ENCODE results near the gene RNF135. TPM values are rescaled to one million over a fixed set of nuclear protein-coding genes. Genes with fewer than 3 reads are reported as not detected.

The RNF135 gene
- total RNA-seq, 1 donor: 11.2 TPM

- peaks cover 45% of the 10 kb centered on the region for H3K27me3 ChIP-seq (ENCODE audit: insufficient read depth, low read length)
- TF ChIP-seq CTCF (IDR thresholded peaks at IDR 0.05; ENCODE audit: extremely low read depth, low read depth, low read length): no peak
- H3K4me1 ChIP-seq (ENCODE audit: insufficient read depth, low read length): peaks cover 3% of the 10 kb centered on the region
- no peak overlapping the region for H3K27ac ChIP-seq (ENCODE audit: low read depth, low read length)
- H3K36me3 ChIP-seq (ENCODE audit: insufficient read depth, low read length): no peaks in the 10 kb centered on the region
- no peak overlapping the region for H2AFZ ChIP-seq (ENCODE audit: low read length)
- no peaks in the 10 kb centered on the region for H3K79me2 ChIP-seq (ENCODE audit: insufficient read depth, low read length)
- H3K4me2 ChIP-seq (ENCODE audit: insufficient read depth, low read length): no peak overlapping the region
- H3K4me3 ChIP-seq (ENCODE audit: insufficient read depth, low read length): no peak overlapping the region
- DNase-seq (ENCODE audit: insufficient read length, low spot score, missing footprints): peak; percentile 25
- no peaks in the 10 kb centered on the region for H3K9me3 ChIP-seq (ENCODE audit: low read depth, low read length)
- no peaks in the 10 kb centered on the region for H4K20me1 ChIP-seq (ENCODE audit: insufficient read depth, low read length)
Observed at GRCh38 chr17:30924341-30924740, 46.5 kb upstream of the RNF135 start.

- Histone ChIP-seq H3K36me3 (ENCODE audit: insufficient read depth, low read length) (no peaks in the 10 kb centered on the region), H2AFZ (ENCODE audit: low read length) (no peak overlapping the region), H3K27me3 (ENCODE audit: insufficient read depth, low read length) (peaks cover 30% of the 10 kb centered on the region), H3K4me2 (ENCODE audit: insufficient read depth, low read length) (no peak overlapping the region), H3K27ac (ENCODE audit: low read depth, low read length) (no peak overlapping the region), H3K4me1 (ENCODE audit: insufficient read depth, low read length) (peaks cover 3% of the 10 kb centered on the region), H3K9me3 (ENCODE audit: low read depth, low read length) (no peaks in the 10 kb centered on the region), H4K20me1 (ENCODE audit: insufficient read depth, low read length) (no peaks in the 10 kb centered on the region), H3K4me3 (ENCODE audit: insufficient read depth, low read length) (no peak overlapping the region), H3K79me2 (ENCODE audit: insufficient read depth, low read length) (no peaks in the 10 kb centered on the region)
- DNase-seq (ENCODE audit: insufficient read length, low spot score, missing footprints): peak; percentile 62
- no peak for TF ChIP-seq CTCF (IDR thresholded peaks at IDR 0.05; ENCODE audit: extremely low read depth, low read depth, low read length)
Observed at GRCh38 chr17:30926516-30926915, 44.3 kb upstream of the RNF135 start.

DNA sequence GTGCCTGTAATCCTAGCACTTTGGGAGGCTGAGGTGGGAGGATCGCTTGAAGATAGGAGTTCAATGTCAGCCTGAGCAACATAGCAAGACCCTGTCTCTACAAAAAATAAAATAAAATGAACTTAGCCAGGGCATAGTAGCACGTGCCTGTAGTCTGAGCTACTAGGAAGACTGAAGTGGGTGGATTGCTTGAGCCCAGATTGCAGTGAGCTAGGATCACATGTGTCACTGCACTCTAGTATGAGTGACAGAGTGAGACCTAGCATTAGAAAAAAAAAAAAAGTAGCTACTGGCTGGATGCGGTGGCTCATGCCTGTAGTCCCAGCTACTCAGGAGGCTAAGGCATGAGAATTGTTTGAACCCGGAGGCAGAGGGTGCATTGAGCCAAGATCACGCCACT is 43.1 kb upstream of the RNF135 start:
- H4K20me1 ChIP-seq (ENCODE audit: insufficient read depth, low read length): no peaks in the 10 kb centered on the region
- H3K27ac ChIP-seq (ENCODE audit: low read depth, low read length): no peak overlapping the region
- TF ChIP-seq CTCF (IDR thresholded peaks at IDR 0.05; ENCODE audit: extremely low read depth, low read depth, low read length): no peak
- no peak for DNase-seq (ENCODE audit: insufficient read length, low spot score, missing footprints)
- no peak overlapping the region for H2AFZ ChIP-seq (ENCODE audit: low read length)
- no peaks in the 10 kb centered on the region for H3K36me3 ChIP-seq (ENCODE audit: insufficient read depth, low read length)
- H3K4me3 ChIP-seq (ENCODE audit: insufficient read depth, low read length): no peak overlapping the region
- H3K4me1 ChIP-seq (ENCODE audit: insufficient read depth, low read length): no peaks in the 10 kb centered on the region
- H3K4me2 ChIP-seq (ENCODE audit: insufficient read depth, low read length): no peak overlapping the region
- no peaks in the 10 kb centered on the region for H3K79me2 ChIP-seq (ENCODE audit: insufficient read depth, low read length)
- no peaks in the 10 kb centered on the region for H3K9me3 ChIP-seq (ENCODE audit: low read depth, low read length)
- H3K27me3 ChIP-seq (ENCODE audit: insufficient read depth, low read length): peaks cover 18% of the 10 kb centered on the region

DNA sequence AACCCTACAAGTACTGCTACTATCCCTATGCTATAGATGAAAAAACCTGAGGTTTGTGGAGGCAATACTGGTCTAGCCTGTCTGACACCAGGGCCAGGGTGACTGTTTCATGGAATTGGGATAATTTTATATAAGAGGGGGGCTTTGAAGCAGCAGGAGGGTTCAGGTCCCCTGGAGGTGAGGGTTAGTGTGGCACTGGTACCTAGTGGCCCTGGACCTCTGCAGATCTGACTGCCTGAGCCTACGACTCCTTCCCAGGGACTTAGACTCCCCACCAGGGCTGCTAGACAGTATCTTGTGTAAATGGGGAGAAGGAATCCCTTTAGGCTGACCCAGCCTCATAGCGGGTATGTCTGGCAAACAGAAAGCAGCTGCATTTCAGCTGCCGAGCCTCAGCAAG is 42.3 kb upstream of the RNF135 start:
- no peaks in the 10 kb centered on the region for H3K79me2 ChIP-seq (ENCODE audit: insufficient read depth, low read length)
- TF ChIP-seq CTCF (IDR thresholded peaks at IDR 0.05; ENCODE audit: extremely low read depth, low read depth, low read length): no peak
- H3K36me3 ChIP-seq (ENCODE audit: insufficient read depth, low read length): no peaks in the 10 kb centered on the region
- no peak overlapping the region for H3K4me3 ChIP-seq (ENCODE audit: insufficient read depth, low read length)
- peaks cover 10% of the 10 kb centered on the region for H3K27me3 ChIP-seq (ENCODE audit: insufficient read depth, low read length)
- no peak overlapping the region for H3K27ac ChIP-seq (ENCODE audit: low read depth, low read length)
- peak; percentile 51 for DNase-seq (ENCODE audit: insufficient read length, low spot score, missing footprints)
- H3K4me2 ChIP-seq (ENCODE audit: insufficient read depth, low read length): no peak overlapping the region
- no peak overlapping the region for H2AFZ ChIP-seq (ENCODE audit: low read length)
- H4K20me1 ChIP-seq (ENCODE audit: insufficient read depth, low read length): no peaks in the 10 kb centered on the region
- no peaks in the 10 kb centered on the region for H3K4me1 ChIP-seq (ENCODE audit: insufficient read depth, low read length)
- no peaks in the 10 kb centered on the region for H3K9me3 ChIP-seq (ENCODE audit: low read depth, low read length)

Measured in osteoblast (primary cell).